Measurements from ENCODE around the gene TRAP1.
A peak's percentile ranks its signal among the peaks of the same experiment; 100 is the strongest.

Gene TRAP1

DNA sequence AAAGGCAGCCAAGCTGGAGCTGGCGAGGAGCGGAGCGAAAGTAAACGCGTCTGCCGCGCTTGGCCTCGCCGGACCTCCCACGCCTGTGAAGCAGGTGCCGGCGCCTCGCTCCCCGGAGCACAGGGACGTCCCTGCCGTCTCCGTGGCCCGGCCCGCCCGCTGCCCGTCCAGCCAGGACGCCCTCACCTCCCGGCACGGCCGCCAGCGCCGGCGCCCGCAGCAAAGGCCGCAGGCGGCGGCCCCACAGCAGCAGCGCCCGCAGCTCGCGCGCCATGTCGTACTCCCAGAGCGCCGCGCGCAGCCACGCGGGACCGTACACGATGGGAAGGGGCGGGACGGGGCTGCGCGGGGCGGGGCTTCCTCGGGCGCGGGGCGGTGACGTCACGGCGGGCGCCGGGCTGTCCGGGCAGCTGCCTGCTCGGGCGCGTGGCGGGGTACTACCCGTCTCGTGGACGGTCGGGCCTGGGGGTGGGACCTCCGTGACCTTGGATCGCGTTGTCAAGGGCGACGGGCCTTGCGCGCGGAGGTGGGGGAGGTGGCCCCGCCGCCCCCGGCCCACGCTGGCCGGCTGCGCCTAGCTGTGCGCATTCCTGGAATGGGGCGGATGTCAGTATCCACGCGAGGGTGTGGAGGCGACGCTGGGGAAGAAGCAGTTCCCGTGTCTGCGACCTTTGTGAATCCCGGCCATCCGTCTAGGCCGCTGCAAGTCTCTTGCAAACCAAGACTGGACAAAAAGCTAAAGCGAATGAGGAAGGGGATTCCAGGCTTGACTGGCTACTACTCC is at the start of gene TRAP1:
Gene TRAP1 (minus strand): TSS at position 290 of the 784 bp plus-strand sequence. CDS start 16 bp downstream, at position 274.
- Mint-ChIP-seq H3K27ac (peak within 1 kb of the TSS; percentile 91), H3K4me1 (peaks cover 44% of the 10 kb centered on the region), H3K27me3 (no peaks in the 10 kb centered on the region), H3K9me3 (no peaks in the 10 kb centered on the region), H3K36me3 (ENCODE audit: low read depth) (peaks cover 34% of the 10 kb centered on the region), H3K4me3 (peak within 1 kb of the TSS; percentile 89)
- peak; percentile 95 for ATAC-seq
- peak; percentile 94 for DNase-seq

DNA sequence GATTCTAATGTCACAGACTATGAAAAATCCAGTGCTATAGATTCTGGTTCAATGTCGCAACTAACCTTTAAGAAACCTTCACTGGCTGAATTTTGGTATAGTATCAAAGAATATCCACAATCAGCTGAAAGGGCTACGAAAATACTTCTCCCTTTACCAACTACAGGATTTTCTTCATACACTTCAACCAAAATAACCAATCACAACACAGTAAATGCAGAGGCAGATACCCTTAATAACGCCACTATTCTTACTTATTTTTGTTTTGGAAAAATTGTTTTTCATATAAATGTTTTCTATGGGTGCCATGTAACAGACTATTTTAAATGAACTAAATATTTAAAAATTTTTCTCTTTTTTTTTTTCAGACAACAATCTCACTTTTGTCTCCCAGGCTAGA is 48.9 kb upstream of the TRAP1 start:
- Mint-ChIP-seq H3K27ac (no peak overlapping the region), H3K36me3 (ENCODE audit: low read depth) (peaks cover 35% of the 10 kb centered on the region), H3K4me3 (no peak overlapping the region), H3K27me3 (no peaks in the 10 kb centered on the region), H3K9me3 (no peaks in the 10 kb centered on the region), H3K4me1 (peaks cover 2% of the 10 kb centered on the region)
- DNase-seq (no peak), ATAC-seq (no peak)

DNA sequence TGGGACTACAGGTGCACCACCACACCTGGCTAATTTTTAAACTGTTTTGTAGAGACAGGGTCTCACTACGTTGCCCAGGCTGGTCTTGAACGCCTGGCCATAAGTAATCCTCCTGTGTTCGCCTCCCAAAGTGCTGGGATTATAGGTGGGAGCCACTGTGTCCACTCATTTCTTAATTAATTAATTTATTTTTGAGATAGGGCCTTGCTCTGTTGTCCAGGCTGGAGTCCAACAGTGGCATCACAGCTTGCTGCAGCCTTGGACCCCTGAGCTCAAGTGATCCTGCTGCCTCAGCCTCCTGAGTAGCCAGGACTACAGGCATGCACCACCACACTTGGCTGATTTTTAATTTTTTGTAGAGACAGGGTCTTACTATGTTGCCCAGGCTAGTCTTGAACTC is 47.1 kb upstream of the TRAP1 start:
- Mint-ChIP-seq H3K9me3 (no peaks in the 10 kb centered on the region), H3K4me3 (no peak overlapping the region), H3K36me3 (ENCODE audit: low read depth) (peaks cover 26% of the 10 kb centered on the region), H3K27ac (no peak overlapping the region), H3K27me3 (no peaks in the 10 kb centered on the region), H3K4me1 (peaks cover 2% of the 10 kb centered on the region)
- DNase-seq (no peak), ATAC-seq (no peak)

DNA sequence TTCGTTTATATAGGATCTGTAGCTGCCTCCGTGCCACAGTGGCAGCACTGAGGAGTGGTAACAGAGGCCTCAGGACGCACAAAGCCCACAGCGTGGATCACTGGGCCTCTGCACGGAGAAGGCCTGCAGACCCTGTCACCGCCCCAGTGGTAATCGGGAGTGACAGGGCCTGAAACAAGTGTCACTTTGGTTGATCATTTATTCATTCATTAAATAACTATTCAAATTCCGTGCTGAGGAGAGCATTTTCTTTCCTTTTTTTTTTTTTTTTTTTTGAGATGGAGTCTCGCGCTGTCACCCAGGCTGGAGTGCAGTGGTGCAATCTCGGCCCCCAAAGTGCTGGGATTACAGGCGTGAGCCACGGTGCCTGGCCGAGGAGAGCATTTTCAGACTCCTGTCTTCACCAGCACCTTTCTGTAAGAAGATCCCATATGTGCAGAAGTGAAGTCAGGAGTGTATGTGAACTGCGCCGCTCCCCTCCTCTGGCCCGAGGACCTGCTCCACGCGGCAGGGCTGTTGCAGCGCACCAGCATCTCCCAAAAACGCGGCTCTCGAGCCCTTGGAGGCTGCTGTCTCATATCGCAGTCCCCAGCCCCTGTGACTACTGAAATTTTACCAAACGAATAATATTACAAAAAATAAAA is 44.9 kb upstream of the TRAP1 start:
- peaks cover 18% of the 10 kb centered on the region for H3K36me3 Mint-ChIP-seq (ENCODE audit: low read depth)

DNA sequence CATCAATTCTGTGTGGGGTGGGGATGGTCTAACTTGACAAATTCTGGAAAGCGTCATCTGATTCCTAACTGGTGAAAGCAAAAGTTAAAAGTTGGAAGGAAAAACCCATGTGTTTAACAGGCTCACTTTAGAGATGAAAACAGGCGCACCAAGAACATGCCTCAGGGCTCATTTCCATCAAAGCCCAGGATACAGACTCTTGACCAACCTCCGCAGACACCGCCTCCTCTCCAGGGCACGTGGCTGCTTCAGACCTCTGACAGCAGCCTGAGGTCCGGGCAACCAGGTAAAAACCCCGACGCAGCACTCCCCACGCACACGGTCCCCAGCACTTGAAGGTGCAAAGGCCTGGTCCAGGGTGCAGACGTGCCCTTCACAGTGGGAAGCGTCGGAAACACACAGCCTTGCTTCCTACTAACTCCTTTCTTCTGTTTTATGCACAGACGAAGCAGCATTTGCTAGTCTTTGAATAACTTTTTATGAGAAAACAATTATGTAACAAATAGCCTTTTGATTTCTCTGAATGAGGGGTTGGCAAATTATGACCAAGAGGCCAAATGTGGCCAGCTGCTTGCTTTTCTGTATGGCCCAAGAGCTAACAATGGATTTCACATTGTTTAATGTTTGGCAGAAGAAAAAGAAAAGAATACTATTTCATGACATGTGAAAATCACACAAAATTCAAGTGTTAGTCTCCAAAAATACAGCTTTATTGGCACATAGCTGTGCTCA is 44.2 kb upstream of the TRAP1 start:
- H3K36me3 Mint-ChIP-seq (ENCODE audit: low read depth): peaks cover 11% of the 10 kb centered on the region
- H3K9me3 Mint-ChIP-seq: no peaks in the 10 kb centered on the region
- no peaks in the 10 kb centered on the region for H3K4me1 Mint-ChIP-seq
- DNase-seq: no peak
- H3K27ac Mint-ChIP-seq: no peak overlapping the region
- no peaks in the 10 kb centered on the region for H3K27me3 Mint-ChIP-seq
- no peak for ATAC-seq
- H3K4me3 Mint-ChIP-seq: no peak overlapping the region

More for the DNA sequence above, 44.9 kb upstream of the TRAP1 start:
- H3K27ac Mint-ChIP-seq: no peak overlapping the region
- no peaks in the 10 kb centered on the region for H3K27me3 Mint-ChIP-seq
- ATAC-seq (no peak), DNase-seq (no peak)
- no peaks in the 10 kb centered on the region for H3K4me1 Mint-ChIP-seq
- no peak overlapping the region for H3K4me3 Mint-ChIP-seq
- no peaks in the 10 kb centered on the region for H3K9me3 Mint-ChIP-seq

DNA sequence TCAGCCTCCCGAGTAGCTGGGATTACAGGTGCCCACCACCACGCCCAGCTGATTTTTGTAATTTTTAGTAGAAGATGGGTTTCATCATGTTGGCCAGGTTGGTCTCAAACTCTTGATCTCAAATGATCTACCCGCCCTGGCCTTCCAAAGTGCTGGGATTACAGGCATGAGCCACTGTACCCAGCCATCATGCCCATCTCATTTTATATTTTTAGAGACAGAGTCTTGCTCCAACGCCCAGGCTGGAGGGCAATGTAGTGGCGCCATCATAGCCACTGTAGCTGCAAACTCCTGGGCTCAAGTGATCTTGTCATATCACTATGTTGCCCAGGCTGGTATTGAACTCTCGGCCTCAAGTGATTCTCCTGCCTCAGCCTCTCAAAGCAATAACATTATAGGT is 43.2 kb upstream of the TRAP1 start:
- Mint-ChIP-seq H3K27ac (no peak overlapping the region), H3K4me3 (no peak overlapping the region), H3K36me3 (ENCODE audit: low read depth) (peaks cover 10% of the 10 kb centered on the region), H3K27me3 (no peaks in the 10 kb centered on the region), H3K4me1 (no peaks in the 10 kb centered on the region), H3K9me3 (no peaks in the 10 kb centered on the region)
- no peak for DNase-seq
- ATAC-seq: no peak

DNA sequence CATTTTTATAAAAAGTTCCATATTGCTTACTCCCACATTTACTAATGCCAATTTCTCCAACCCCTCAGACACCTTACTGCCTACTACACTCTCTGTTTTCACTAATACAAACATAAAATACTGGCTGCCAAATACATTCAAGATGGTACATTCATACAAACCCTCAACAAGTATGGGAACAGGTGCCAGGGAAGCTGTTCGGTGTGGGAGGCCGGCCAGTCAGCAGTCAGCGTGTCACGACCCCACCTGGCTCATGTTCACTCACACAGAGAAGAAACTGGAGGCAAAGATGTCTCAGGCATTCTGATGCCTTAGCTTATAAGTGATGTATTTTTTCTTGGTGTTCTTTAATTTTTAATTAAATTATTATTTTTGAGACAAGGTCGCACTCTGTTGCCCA is 42.4 kb upstream of the TRAP1 start:
- Mint-ChIP-seq H3K4me3 (no peak overlapping the region), H3K27ac (no peak overlapping the region), H3K4me1 (no peaks in the 10 kb centered on the region), H3K27me3 (no peaks in the 10 kb centered on the region), H3K9me3 (no peaks in the 10 kb centered on the region), H3K36me3 (ENCODE audit: low read depth) (peaks cover 10% of the 10 kb centered on the region)
- DNase-seq (no peak), ATAC-seq (no peak)

DNA sequence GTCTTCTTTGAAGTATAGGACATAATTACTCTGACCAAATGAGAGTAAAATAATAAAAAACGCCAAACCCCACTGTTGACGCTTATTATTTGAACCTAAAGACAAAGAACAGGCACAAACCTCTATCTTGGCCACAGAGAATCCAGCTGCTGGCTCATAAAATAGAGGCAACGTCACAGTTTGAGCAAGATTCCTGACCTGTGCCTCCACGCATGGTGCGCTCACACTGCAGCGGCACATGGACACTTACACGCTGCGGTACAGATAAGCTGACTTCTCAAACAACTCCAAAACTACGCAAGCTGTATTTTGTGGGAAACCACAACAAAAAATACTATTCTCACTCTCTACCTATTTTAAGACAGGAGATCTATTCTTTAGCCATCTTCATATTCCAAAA is 38.8 kb upstream of the TRAP1 start:
- Mint-ChIP-seq H3K4me3 (no peak overlapping the region), H3K4me1 (no peaks in the 10 kb centered on the region), H3K27me3 (no peaks in the 10 kb centered on the region), H3K36me3 (ENCODE audit: low read depth) (peaks cover 12% of the 10 kb centered on the region), H3K9me3 (no peaks in the 10 kb centered on the region), H3K27ac (no peak overlapping the region)
- no peak for ATAC-seq
- no peak for DNase-seq

DNA sequence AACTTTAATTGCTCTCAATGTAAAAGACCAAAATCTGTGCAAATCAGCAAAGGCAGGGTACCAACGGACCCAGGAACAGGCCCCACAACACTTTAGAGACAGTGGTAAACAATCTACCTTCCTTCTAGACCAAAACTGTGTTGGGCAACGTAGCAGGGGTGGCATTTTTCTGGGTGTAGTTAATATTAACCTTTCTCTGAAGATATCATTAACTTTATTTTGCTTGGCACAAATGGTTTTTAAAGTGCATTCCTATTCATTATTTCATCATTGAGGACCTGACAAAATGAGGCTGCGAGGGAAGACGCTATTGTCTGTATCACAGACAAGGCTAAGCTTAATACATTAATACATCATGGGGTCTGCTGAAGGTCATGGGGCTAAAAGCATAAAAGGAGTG is 37.9 kb upstream of the TRAP1 start:
- ATAC-seq (no peak), DNase-seq (no peak)
- Mint-ChIP-seq H3K4me3 (no peak overlapping the region), H3K36me3 (ENCODE audit: low read depth) (peaks cover 15% of the 10 kb centered on the region), H3K27me3 (no peaks in the 10 kb centered on the region), H3K27ac (no peak overlapping the region), H3K9me3 (no peaks in the 10 kb centered on the region), H3K4me1 (no peaks in the 10 kb centered on the region)

DNA sequence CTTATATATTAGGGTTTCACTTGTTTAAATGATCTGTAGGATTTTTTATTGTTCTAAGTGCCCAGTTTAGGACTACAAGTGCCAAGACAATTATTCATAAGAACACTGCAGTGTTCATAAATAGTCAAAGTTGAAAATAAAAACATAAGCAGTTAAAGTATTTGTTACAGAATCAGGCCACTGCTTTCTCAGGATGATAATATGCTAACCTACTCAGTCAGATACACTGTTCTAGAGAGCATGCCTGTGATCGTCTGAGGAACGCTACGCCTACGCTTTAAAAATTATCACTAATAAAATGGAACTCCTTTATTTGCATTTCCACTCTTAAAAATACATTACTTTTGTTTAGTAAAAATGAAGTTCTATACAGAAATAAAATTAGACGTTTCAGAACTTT is 37.4 kb upstream of the TRAP1 start:
- Mint-ChIP-seq H3K27me3 (no peaks in the 10 kb centered on the region), H3K36me3 (ENCODE audit: low read depth) (peaks cover 17% of the 10 kb centered on the region), H3K4me1 (no peaks in the 10 kb centered on the region), H3K4me3 (no peak overlapping the region), H3K9me3 (no peaks in the 10 kb centered on the region), H3K27ac (no peak overlapping the region)
- DNase-seq (no peak), ATAC-seq (no peak)

DNA sequence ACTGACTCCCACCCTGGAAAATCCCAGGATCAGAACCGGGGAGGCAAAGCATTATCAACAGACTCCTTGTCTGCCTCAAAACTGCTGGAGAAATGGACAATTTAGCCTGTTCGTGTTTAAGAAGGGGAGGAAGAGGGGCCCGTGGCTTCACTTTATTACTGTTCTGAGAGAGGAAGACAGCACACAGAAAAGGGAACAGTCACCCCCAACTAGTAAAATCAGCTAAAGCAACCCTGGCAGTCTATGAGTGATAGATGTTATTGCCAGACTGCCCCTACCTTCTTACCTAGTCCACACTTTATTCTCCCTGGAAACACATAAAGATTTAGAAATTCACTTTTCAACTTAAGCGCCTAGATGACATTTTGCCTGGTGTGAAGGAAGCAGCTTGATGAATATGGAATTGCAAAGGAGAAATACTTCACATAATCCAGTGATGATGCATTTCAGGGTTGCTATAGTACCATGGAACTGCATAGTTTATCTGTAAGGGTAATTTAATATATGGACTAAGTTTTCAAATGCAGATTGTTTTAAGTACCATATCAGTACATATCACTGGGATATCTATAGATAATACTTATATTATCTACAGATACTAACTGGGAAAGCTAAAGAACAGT is 36.9 kb upstream of the TRAP1 start:
- no peak overlapping the region for H3K27ac Mint-ChIP-seq
- no peaks in the 10 kb centered on the region for H3K4me1 Mint-ChIP-seq
- H3K9me3 Mint-ChIP-seq: no peaks in the 10 kb centered on the region
- DNase-seq: no peak
- no peak for ATAC-seq
- no peaks in the 10 kb centered on the region for H3K27me3 Mint-ChIP-seq
- peaks cover 17% of the 10 kb centered on the region for H3K36me3 Mint-ChIP-seq (ENCODE audit: low read depth)
- no peak overlapping the region for H3K4me3 Mint-ChIP-seq

DNA sequence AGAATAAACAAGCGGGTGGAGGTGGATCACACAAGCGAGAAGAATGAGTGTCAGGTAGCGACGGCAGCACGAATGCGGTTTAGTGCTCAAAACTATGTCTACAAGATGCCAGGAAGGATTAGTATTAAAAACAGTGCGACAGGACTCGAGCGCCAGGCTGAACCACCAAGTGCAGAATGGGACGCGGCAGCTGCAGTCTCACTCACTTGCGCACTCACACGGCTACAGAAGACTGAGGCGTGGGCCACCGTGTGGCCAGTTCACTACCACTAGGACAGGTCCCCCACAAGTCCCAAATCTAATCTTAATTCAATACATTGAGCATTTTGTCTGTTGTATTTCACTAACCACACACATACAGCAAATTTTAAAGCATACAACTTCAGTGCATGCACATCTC is 35.7 kb upstream of the TRAP1 start:
- peaks cover 18% of the 10 kb centered on the region for H3K36me3 Mint-ChIP-seq (ENCODE audit: low read depth)
- no peak for ATAC-seq
- H3K27ac Mint-ChIP-seq: no peak overlapping the region
- H3K27me3 Mint-ChIP-seq: no peaks in the 10 kb centered on the region
- H3K4me3 Mint-ChIP-seq: no peak overlapping the region
- no peaks in the 10 kb centered on the region for H3K9me3 Mint-ChIP-seq
- DNase-seq: no peak
- no peaks in the 10 kb centered on the region for H3K4me1 Mint-ChIP-seq

DNA sequence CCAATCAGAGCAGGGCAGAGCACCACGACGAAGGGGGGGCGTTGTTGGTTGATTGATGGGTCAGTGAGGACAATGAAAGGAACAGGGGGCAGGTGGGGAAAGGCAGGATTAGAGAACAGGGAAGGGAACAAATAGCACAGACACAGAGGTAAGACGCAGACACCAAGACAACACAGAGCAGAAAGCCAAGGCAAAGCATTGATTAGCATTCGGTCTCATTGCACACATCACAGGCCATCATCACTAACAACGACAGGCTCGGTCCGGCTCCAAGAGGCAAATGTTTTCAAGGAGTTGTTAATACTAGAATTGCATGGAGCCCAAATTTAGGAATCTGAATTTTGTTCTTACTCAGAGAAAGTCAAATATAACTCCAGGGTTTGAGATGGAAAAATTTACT is 34.6 kb upstream of the TRAP1 start:
- Mint-ChIP-seq H3K27me3 (no peaks in the 10 kb centered on the region), H3K4me3 (no peak overlapping the region), H3K9me3 (no peaks in the 10 kb centered on the region), H3K36me3 (ENCODE audit: low read depth) (peaks cover 14% of the 10 kb centered on the region), H3K4me1 (no peaks in the 10 kb centered on the region), H3K27ac (no peak overlapping the region)
- ATAC-seq (no peak), DNase-seq (no peak)

DNA sequence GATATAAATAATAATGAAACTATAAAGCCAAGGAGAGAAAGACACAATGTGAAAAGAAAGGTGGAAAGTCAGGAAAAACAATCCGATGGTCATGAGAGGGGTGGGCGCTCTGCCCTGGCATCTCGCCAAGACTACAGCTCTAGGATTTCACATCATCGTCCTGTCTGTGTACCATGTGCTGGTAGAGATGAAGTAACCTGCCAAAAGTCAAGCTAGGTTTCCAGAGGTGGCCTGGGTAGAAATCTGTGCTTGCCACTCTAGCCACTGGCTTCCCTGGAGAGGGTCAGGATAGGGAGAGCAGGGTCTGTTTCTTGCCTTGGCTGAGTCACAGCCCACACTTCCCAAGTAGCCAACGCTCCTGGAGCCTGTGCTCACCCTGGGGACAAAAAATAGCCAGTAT is 31.0 kb upstream of the TRAP1 start:
- H3K36me3 Mint-ChIP-seq (ENCODE audit: low read depth): peaks cover 22% of the 10 kb centered on the region
- no peaks in the 10 kb centered on the region for H3K9me3 Mint-ChIP-seq
- no peaks in the 10 kb centered on the region for H3K27me3 Mint-ChIP-seq
- no peak for DNase-seq
- no peak for ATAC-seq
- no peak overlapping the region for H3K27ac Mint-ChIP-seq
- H3K4me3 Mint-ChIP-seq: no peak overlapping the region
- H3K4me1 Mint-ChIP-seq: no peaks in the 10 kb centered on the region

Measured in activated naive CD8-positive, alpha-beta T cell treated with anti-CD3 and anti-CD28 coated beads, Interleukin-2, amount 50 U/mL, for 24 hours (primary cell).